Endothelial cell of umbilical vein (primary cell): ENCODE results near the gene PSMA7. TPM values are rescaled to one million over a fixed set of nuclear protein-coding genes. Genes with fewer than 3 reads are reported as not detected.

Experiments used
- BruUV-seq: library from RNA; stranded (reverse); fragments of 400-500 nt; replicated peaks from 2 replicates; lab custom pipeline; 2021; lab: Mats Ljungman, UMichigan
- CTCF ChIA-PET: fragments of 300-600, 350-600 bp; sonication (Branson Sonifier 250); formaldehyde crosslinking; loops from one replicate; lab custom pipeline; 2021; ENCODE audit warnings: antibody characterized with exemption, inconsistent platforms; lab: Charles Lee
- POLR2A ChIA-PET: fragments of 300-600, 350-600 bp; sonication (Branson Sonifier 250); formaldehyde crosslinking; loops from one replicate; lab custom pipeline; 2021; ENCODE audit warnings: antibody characterized with exemption, inconsistent platforms; lab: Charles Lee
- DNase-seq: peaks from one replicate; pipeline ENCODE4 v3.0.0-alpha.2; 2011; ENCODE audit warnings: low read depth, low spot score
- FAIRE-seq: peaks from 2 replicates; lab custom pipeline; 2011; peaks lifted over from hg19 to GRCh38; lab: Jason Lieb, UNC
- H2AFZ ChIP-seq: 2 replicates; pipeline ENCODE4 v1.6.0; 2012; ENCODE audit warnings: low read depth, low read length, control low read depth, inconsistent platforms
- H3K27ac ChIP-seq: 2 replicates; pipeline ENCODE4 v1.5.1; 2011; ENCODE audit warnings: low read depth, mild to moderate bottlenecking, control low read depth, low read length, moderate library complexity; ENCODE audit not compliant: insufficient read depth
- H3K27me3 ChIP-seq, 2 experiments: 2 replicates each; pipeline versions ENCODE4 v1.6.0 to v1.6.1; 2011; ENCODE audit warnings: low read length in 2 of 2, mixed read lengths in 1 of 2; ENCODE audit not compliant: control insufficient read depth in 2 of 2, insufficient read depth in 2 of 2
- H3K36me3 ChIP-seq, 2 experiments: 2 replicates in 1 of 2; 3 replicates in 1 of 2; pipeline ENCODE4 v1.5.1; 2011; ENCODE audit warnings: low read length in 2 of 2, mild to moderate bottlenecking in 1 of 2, moderate library complexity in 1 of 2; ENCODE audit not compliant: control insufficient read depth in 2 of 2, insufficient read depth in 2 of 2; ENCODE audit errors: extremely low read depth in 1 of 2
- H3K4me1 ChIP-seq: 3 replicates; pipeline ENCODE4 v1.5.1; 2011; ENCODE audit warnings: mild to moderate bottlenecking, low read length; ENCODE audit not compliant: control insufficient read depth, insufficient read depth; ENCODE audit errors: extremely low read depth
- H3K4me2 ChIP-seq: 2 replicates; pipeline ENCODE4 v1.6.1; 2011; ENCODE audit warnings: low read length, control low read depth, mixed read lengths; ENCODE audit not compliant: insufficient read depth
- H3K4me3 ChIP-seq, 3 experiments: fragments of 200-600 bp in 1 of 3; sonication (generic), shearing (Covaris generic) in 1 of 3; replicated peaks in 1 of 3; 2 replicates each; pipeline ENCODE4 v1.5.1; 2011 to 2016; ENCODE audit warnings: control low read depth in 3 of 3, low read length in 3 of 3, mild to moderate bottlenecking in 2 of 3, inconsistent platforms in 1 of 3, low read depth in 1 of 3, moderate library complexity in 1 of 3; ENCODE audit not compliant: insufficient read depth in 1 of 3
- H3K79me2 ChIP-seq: 2 replicates; pipeline ENCODE4 v1.6.0; 2012; ENCODE audit warnings: low read length, inconsistent platforms; ENCODE audit not compliant: control insufficient read depth, insufficient read depth
- H3K9ac ChIP-seq: replicated peaks from 2 replicates; pipeline ENCODE3; 2011; ENCODE audit warnings: low read length, control low read depth; ENCODE audit not compliant: insufficient read depth; ENCODE audit errors: extremely low read depth
- H3K9me1 ChIP-seq: replicated peaks from 3 replicates; pipeline ENCODE4 v1.6.0; 2011; ENCODE audit warnings: mild to moderate bottlenecking, low read length; ENCODE audit not compliant: control insufficient read depth, insufficient read depth; ENCODE audit errors: extremely low read depth
- H3K9me3 ChIP-seq: replicated peaks from 2 replicates; pipeline ENCODE4 v1.5.1; 2012; ENCODE audit warnings: low read length, inconsistent platforms; ENCODE audit not compliant: control insufficient read depth, insufficient read depth
- H4K20me1 ChIP-seq: replicated peaks from 2 replicates; pipeline ENCODE3; 2011; ENCODE audit warnings: mild to moderate bottlenecking, low read length; ENCODE audit not compliant: control insufficient read depth, insufficient read depth; ENCODE audit errors: extremely low read depth
- CTCF ChIP-seq, 2 donors: IDR thresholded peaks; 1 replicate in 1 of 2; 2 replicates in 1 of 2; pipeline ENCODE4 v1.5.1; 2011; ENCODE audit warnings: low read length in 2 of 2, mild to moderate bottlenecking in 2 of 2, moderate library complexity in 2 of 2, control low read depth in 1 of 2, inconsistent platforms in 1 of 2, low read depth in 1 of 2; ENCODE audit not compliant: insufficient read depth in 1 of 2; ENCODE audit errors: extremely low read depth in 1 of 2
- EZH2 ChIP-seq: IDR thresholded peaks from 2 replicates; pipeline ENCODE4 v1.6.1; 2012; ENCODE audit warnings: borderline replicate concordance, low read depth, mild to moderate bottlenecking, moderate library complexity, low read length, inconsistent platforms; ENCODE audit not compliant: severe bottlenecking
- FOS ChIP-seq: IDR thresholded peaks from 2 replicates; pipeline ENCODE4 v1.6.1; 2011; ENCODE audit warnings: mild to moderate bottlenecking, low read length, moderate library complexity, borderline replicate concordance; ENCODE audit not compliant: insufficient read depth
- GATA2 ChIP-seq: IDR thresholded peaks from 2 replicates; pipeline ENCODE4 v1.7.0; 2011; ENCODE audit warnings: low read depth, mild to moderate bottlenecking, moderate library complexity, mixed read lengths, low read length; ENCODE audit not compliant: insufficient read length, insufficient read depth
- JUN ChIP-seq: IDR thresholded peaks from 2 replicates; pipeline ENCODE4 v1.6.1; 2011; ENCODE audit warnings: borderline replicate concordance, low read depth; ENCODE audit not compliant: insufficient read length, insufficient read depth
- MAX ChIP-seq: IDR thresholded peaks from 2 replicates; pipeline ENCODE4 v1.6.1; 2011; ENCODE audit not compliant: insufficient read depth, insufficient read length
- MYC ChIP-seq: IDR thresholded peaks from one replicate; pipeline ENCODE4 v1.6.1; 2011; ENCODE audit warnings: mild to moderate bottlenecking, low read depth, low read length
- POLR2A ChIP-seq: IDR thresholded peaks from 2 replicates; pipeline ENCODE4 v1.6.1; 2012; ENCODE audit warnings: low read depth, mild to moderate bottlenecking, control low read depth, low read length
- POLR2AphosphoS5 ChIP-seq: IDR thresholded peaks from 2 replicates; pipeline ENCODE4 v1.6.1; 2012; ENCODE audit warnings: low read depth, mild to moderate bottlenecking, control low read depth, low read length, moderate library complexity; ENCODE audit not compliant: insufficient read depth
- dilution Hi-C: fragments of 300-500 bp; cut with MboI; formaldehyde crosslinking; loops from one replicate; pipeline ENCODE4 v1.15.0; 2019; ENCODE audit warnings: low sequenced_read_pairs; ENCODE audit not compliant: extremely low pct_ligation_motif_present
- intact Hi-C: fragments of 100-400 bp; cut with micrococcal nuclease; formaldehyde crosslinking; loops from one replicate; pipeline ENCODE4 v1.10.0; 2022
- polyA plus RNA-seq, 4 experiments: library from polyadenylated mRNA; depleted of rRNA in 3 of 4; stranded (reverse) in 3 of 4; unstranded in 1 of 4; fragments of >200 nt; gene quantifications; 2 replicates each; pipeline versions ENCODE4 v1.2.1 to v1.2.3, GENCODE V29; 2011 to 2012; ENCODE audit warnings: missing spikeins in 1 of 4
- total RNA-seq: library from RNA; stranded (reverse); gene quantifications from 2 replicates; pipeline ENCODE4 v1.2.3, GENCODE V29; 2021

Gene PSMA7
- total and polyA plus RNA-seq, 2 donors (not counting 3 experiments of a cell fraction or from before 2014, with no cell fraction given): 393 to 826 TPM

- CTCF ChIA-PET: interaction anchor here (1.3 kb wide), 1 partner anchor 11 kb away, joined by 6 read pairs; no protein-coding TSS in a partner anchor
- H3K36me3 ChIP-seq: peaks cover 2 to 15% of the 10 kb centered on the region in 2 experiments
- H3K9me3 ChIP-seq: no peaks in the 10 kb centered on the region
- intact Hi-C loops: no loop called here
- H3K27ac ChIP-seq: no peak overlapping the region
- no peak overlapping the region for H2AFZ ChIP-seq
- dilution Hi-C loops: no loop called here
- H3K9ac ChIP-seq: no peak overlapping the region
- BruUV-seq: no TSS peak
- no peaks in the 10 kb centered on the region for H4K20me1 ChIP-seq
- H3K4me1 ChIP-seq: peaks cover 6% of the 10 kb centered on the region
- H3K4me3 ChIP-seq: no peak overlapping the region
- H3K79me2 ChIP-seq: no peaks in the 10 kb centered on the region
- FAIRE-seq: no peak
- no peak for TF ChIP-seq POLR2AphosphoS5
- TF ChIP-seq CTCF (IDR thresholded peaks at IDR 0.05; ENCODE audit: extremely low read depth in 1 of 2, insufficient read depth in 1 of 2, low read depth in 1 of 2, low read length in 2 of 2): no peak
- TF ChIP-seq MYC: no peak
- TF ChIP-seq JUN: no peak
- TF ChIP-seq FOS: no peak
- no peak for TF ChIP-seq MAX
- no peak for TF ChIP-seq EZH2
- TF ChIP-seq GATA2: no peak
- TF ChIP-seq POLR2A: no peak
- no peak overlapping the region for H3K4me2 ChIP-seq
- no peak for DNase-seq
- POLR2A ChIA-PET: no interaction called here
- no peaks in the 10 kb centered on the region for H3K9me1 ChIP-seq
- no peaks in the 10 kb centered on the region for H3K27me3 ChIP-seq
Measured at GRCh38 chr20:62177307-62177706, 34.1 kb upstream of the PSMA7 start.
